Inflammatory macrophage (primary cell): ENCODE results near the gene TLX3.
A peak's percentile ranks its signal among the peaks of the same experiment; 100 is the strongest.

Source experiments
- DNase-seq, 2 donors: peaks; one replicate each; pipeline ENCODE4 v3.0.0-alpha.2; 2020 to 2022

Gene TLX3

DNA sequence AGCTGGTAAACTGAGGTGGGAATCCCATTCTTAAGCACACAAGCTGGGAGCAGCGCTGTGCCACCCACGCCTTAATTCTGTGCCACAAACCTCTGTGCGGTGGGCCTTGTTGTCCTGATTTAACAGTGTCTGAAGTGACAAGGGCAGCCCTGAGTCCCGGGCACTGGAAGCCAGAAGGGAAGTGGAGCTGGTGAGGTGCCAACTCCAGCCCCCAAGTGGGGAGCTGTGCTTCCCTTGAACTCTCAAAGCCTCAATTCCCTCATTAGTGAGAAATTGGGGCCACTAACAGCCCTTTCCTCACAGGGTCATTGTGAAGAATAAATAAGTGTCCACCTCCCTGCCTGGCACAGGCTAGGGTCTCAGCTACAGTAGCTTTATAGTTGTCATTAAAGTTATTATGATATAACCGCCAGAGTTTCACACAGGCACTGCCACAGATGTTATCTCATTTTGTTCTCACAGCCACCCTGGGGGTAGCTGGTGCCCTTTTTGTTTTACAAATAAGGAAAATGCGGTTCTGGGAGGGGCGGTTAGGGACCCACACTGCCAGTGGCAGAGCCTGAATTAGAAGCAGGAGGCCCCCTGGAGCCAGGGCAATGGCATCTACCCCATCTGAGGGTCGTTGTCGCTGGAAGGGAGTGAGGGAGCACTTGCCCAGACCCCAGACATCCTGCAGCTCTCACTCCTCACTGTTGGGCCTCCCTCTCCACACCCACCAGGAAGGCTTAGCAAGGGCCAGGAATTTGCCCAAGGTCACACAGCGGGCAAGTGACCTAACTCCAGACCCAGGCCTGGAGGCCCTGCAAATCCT is 2.1 kb upstream of the TLX3 start:
- DNase-seq: no peak

DNA sequence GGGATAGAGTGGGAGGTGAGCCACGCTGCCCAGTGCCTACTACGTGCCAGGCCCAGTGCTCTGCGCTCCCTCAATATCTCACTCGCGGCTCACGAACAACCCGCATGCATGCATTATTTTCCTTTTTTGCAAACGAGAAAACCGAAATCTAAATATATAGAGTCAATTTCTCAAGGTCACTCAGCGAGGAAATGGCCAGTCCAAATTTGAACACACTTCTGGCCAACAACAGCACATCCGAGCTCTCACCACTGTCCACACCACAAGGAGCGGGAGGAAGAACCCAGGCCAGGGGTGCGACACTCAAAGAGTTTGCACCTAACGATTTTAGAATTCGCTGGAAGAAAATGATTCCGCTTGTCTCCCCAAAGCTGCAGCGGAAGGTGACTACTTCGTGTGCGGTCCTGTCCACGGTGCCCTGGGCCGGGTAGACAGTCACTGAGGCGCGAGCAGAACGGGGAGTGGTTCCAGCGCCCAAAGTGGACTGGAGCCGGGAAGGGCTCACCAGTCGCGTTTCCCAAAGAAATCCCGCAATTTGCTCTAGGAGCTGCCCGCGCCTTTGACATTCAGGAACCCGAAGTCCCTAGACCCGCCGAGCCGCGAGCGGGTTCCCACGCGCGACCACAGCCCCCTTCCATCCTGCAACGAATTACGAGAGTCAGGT is 1.1 kb upstream of the TLX3 start:
- DNase-seq: no peak

DNA sequence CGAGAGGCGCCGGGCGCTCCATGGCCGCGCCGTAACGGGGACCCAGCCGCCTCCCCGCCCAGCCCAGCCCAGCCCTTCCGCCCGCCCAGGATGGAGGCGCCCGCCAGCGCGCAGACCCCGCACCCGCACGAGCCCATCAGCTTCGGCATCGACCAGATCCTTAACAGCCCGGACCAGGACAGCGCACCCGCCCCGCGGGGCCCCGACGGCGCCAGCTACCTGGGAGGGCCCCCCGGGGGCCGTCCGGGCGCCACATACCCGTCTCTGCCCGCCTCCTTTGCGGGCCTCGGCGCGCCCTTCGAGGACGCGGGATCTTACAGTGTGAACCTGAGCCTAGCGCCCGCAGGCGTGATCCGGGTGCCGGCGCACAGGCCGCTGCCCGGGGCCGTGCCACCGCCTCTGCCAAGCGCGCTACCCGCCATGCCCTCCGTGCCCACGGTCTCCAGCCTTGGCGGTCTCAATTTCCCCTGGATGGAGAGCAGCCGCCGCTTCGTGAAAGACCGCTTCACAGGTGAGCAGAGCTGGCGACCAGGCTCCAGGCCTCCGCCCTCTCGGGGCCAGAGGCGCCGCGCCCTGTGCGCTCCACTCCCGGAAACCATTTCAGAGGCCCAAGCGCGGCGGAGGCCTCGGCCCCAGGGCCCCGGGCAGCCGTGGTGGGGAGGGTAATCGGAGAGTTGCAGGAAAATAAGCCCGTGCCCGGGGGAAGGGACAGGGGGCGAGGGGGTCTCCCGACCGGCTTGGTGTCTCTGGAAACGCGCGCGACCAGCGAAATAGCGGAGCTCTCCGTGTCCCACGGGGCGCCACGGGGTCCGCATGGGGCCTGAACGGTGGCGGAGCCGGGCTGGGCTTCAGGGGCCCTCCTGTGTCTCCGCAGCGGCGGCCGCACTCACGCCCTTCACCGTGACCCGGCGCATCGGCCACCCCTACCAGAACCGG is 496 bp downstream of the TLX3 start:
- no peak for DNase-seq

DNA sequence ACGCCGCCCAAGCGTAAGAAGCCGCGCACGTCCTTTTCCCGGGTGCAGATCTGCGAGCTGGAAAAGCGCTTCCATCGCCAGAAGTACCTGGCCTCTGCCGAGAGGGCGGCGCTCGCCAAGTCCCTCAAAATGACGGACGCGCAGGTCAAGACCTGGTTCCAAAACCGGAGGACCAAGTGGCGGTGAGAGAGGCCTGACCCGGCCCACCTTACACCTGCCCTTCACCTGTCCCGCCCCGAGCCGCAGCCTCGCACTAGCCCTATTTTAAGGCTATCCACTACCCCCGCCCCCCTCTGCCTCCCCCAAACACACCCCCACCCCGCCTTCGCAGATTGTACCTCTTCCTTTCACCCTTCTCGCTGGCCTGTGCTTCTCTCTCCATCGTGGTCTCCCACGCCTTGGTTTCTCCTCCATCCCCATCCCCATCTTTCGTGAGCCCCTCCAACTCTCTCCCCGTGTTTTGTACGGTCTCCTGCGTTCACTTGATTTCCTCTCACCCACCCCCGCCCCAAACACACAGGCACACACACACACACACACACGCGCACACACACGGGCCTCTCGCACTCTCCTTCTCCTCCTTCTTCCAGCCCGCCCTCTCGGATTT is 1.3 kb downstream of the TLX3 start:
- peak in 1 of 2 donors; percentile 21 for DNase-seq

DNA sequence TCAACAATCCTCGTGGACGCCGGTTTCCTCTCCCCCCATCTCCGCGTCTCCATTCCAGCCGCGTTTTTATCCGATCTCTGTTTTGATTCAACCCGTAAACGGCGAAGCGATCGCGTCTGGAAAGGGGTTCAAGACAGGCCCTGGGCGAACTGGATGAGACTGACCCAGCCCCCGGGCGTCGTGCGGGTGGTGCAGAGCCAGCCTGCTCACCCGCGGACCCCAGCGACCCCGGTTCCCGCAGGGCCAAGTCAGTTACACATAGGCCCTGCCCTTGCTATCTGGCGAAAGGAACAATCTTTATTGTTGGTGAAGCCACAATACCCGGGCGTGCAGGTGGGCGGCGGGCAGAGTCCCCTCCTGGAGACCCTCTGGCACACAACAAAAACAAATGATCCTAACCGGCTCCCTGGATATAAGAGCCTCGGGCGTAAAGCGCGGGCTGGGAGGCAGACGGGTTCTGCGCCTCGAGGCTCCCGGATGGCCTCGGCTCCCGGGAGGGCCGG is 1.8 kb downstream of the TLX3 start:
- no peak for DNase-seq

DNA sequence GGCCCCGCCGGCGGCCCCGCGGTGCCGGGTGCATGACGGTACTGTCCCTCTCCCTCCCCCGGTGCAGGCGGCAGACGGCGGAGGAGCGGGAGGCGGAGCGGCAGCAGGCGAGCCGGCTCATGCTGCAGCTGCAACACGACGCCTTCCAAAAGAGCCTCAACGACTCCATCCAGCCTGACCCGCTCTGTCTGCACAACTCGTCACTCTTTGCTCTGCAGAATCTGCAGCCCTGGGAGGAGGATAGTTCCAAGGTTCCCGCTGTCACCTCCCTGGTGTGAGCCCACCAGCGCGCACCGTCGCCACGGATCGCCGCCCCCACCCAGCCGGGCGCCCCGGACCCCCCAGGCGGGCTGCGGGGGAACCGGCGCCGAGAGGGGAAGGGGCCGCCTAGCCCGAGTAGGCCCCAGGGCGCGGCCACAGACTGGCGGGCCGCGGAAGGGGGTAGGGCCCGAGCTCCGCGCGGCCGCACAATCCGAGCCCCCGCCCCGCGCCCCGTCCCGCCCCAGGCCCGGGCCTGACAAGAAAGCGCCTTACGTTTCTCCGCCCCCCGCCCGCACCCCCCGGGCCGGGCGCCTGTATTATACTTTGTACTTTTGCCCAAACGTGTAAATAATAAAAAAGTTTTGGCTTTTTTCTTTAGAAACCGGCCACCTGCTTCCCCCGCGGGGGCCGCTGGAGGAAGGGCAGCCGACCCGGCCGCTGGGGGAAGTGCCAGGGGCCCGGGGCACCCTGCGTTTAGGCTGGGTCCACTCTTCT is 2.5 kb downstream of the TLX3 start:
- no peak for DNase-seq

DNA sequence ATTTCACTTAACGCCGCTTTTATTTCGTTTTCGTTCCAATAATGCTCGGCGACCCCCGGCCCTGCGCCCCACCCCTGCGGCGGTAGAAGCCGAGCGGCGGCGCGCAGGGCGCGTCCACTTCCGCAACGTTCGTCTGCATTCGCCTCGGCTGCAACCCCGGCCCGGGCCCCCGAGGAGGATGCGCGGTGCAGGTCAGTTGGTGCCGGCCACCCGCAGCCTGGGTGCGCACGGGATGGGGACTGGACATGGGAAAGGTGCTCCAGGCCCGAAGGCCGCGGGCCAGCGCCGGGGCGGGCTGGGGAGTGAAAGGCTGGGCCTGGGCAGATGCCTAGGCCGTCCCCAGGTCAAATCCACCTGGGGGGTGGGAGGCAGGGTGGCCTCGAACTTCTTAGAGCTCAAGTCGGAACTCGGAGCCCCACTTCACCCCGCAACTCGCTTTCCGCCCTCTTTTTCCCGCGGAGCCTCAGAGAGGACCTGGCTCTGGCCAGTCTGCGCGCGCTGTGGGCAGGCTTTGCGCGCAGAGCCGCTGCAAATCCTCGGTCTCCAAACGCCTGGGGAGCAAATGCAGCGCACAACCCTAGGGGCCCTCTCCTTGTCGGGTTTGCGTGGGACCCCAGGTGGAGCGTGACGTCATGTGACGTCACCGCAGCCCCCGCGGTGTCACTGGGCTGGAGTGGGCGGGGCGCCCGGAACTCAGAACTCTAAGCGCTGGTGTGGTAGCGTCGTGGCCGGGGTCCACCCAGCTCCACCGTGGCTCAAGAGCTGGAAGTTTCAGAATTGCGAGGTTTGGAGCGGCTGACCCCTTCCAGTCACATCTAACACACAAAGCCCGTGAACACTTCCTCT is 3.3 kb downstream of the TLX3 start:
- DNase-seq: no peak

DNA sequence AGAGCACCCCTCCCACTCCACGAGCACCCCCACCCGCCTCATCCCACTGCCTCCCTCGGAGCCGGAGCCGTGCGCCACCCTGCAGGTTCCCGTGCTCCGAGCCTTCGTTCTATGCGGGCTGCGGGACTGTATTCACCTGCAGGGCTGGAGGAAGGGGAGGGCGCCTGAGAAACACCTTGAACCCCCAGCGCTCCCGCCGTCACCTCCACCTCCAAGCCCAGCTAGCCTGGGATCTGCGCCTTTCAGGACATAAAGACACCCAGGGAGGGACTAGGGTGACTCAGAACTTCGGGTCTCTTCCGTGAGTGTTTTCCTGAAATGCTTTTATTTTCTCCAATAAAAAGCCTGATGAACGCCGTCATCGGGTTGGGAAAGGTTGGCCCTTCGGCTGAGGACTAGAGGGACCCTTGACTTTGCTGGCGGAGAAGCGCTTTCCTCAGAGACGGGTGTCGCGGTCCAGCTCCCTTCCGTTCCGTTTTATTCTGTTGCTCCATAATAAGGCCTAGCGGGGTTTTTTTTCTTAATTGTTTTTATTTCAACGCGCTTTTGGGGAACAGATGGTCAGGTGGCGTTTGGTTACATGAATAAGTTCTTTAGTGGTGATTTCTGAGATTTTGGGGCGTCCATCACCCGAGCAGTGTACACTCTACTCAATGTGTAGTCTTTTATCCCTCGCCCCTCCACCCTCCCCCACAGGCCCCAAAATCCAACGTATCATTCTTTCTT is 4.6 kb downstream of the TLX3 start:
- DNase-seq: no peak

DNA sequence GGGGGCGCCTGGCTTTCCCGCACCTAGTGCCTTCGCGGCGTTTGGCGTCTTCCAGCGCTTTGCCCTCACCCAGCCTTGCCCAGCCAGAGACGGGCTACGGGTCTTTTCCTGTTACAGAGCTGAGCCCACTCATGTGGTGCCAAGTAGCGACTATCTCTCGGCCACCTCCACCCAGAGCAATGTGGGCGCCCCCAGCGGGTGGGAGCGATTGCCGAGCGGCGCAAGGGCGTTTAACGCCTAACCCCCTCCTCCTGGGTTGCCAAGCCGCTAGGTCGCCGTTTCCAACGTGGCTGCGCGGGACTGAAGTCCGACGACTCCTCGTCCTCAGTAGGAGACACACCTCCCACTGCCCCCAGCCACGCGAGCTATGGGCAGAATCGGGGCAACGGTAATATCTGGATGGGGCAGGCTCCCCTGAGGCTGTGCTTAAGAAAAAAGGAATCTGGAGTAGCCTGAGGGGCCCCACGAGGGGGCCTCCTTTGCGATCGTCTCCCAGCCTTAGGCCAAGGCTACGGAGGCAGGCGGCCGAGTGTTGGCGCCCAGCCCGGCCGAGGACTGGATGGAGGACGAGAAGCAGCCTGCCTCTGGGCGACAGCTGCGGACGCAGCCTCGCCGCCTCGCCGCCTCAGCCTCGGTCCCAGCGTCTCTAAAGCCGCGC is 5.8 kb downstream of the TLX3 start:
- DNase-seq: no peak

DNA sequence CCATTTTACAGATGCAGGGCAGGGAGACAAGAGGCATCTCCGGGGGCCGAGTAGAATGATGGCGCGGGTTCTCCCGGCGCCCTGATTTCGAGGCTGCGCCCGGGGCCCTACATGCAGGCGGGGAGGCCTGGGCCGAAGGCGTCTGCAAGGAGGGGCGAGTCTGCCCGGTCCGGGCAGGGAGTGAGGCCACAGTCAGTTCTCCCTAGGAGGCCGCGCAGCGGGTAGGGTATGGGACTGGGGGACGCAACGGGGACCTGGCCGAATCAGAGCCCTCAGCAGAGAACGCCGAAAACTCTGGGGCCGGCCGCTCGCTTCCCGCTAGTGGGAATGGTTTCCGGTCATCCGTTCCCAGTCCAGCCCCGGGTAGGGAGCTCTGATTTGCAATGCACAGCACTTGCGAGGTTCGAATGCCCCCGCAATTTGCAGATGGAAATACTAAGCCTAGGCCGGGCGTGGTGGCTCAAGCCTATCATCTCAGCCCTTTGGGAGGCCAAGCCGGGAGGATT is 6.4 kb downstream of the TLX3 start:
- DNase-seq: no peak

DNA sequence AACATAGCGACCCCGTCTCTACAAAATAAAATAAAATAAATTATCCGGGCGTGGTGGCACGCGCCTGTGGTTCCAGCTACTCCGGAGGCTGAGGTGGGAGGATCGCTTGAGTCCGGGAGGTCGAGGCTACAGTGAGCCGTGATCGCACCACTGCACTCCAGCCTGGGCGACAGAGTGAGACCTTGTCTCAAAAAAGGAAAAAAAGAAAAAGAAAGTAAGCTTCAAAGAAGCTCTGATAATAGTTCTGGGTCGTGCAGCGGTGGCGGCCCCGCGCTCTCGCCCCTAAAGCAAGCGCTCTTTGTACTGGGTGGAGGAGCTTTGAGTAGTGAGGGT is 6.8 kb downstream of the TLX3 start:
- DNase-seq: no peak

DNA sequence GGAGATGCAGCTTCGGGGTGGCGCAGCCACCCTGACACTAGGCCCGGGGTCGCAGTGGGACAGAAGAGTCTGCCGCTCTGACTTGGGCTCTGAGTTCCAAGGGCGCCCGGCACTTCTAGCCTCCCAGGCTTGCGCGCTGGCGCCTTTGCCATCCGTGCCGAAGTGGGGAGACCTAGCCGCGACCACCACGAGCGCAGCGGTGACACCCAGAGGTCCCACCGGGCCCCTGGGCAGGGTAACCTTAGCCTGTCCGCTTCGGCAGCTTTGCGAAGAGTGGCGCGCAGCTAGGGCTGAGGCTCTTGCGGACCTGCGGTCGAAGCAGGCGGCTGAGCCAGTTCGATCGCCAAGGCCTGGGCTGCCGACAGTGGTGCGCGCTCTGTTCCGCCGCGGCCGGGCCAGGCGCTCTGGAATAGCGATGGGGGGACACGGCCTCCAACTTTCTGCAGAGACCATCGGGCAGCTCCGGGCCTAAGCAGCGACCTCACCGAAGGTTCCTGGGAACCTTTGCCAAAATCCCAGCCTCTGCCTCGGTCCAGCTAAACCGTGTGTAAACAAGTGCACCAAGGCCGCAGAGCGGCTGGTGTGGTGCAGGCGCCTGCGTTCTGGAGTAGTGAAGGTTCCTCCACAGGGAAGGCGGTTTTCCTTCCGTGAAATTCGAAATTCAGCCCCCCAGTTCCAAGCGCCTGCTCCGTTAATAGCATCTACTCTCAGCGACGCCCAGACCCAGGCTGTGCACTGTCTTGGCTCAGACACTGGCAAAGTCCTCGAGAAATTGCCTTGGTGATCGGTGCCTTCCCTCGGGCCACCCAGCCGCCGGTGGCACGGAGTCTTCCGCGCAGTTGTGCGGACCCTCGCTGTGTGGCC is 7.4 kb downstream of the TLX3 start:
- no peak for DNase-seq

DNA sequence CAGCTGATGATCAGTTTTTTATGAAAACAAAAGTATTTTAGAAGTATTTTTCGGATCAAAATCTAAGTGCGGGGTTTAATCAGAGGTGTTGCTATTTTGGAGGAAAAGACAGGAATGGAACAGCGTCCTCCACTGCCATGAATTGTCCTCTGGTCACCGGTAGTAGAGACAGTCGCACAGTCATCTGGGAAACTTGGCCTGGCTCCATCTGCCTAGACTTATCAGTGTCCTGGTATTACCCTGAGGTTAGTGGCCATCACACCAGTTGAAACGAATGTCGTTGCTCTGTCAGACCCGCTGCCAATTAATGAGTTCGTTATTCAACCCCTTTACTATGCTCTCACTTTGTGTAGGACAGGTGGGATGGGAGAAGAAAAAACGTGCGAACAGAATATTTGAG is 8.2 kb downstream of the TLX3 start:
- DNase-seq: no peak

DNA sequence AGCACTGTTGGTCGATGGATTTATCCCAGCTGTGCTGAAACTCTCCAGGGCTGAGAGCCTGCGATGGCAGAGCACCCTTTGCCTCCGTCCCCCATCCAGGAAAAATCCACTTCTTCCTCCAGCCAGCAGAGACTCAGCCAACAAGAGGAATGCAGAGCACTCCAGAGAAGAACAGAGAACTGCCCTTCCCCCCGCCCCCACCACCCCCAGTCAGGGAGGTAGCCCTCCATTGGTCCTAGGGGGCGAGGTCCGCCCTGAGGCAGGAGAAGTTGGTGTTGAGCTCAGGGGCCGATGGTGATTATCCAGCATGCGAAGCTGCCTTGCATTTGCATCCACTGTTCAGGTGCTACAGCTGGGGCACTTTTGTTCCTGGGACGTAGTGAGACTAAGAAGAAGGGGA is 9.0 kb downstream of the TLX3 start:
- DNase-seq: no peak

DNA sequence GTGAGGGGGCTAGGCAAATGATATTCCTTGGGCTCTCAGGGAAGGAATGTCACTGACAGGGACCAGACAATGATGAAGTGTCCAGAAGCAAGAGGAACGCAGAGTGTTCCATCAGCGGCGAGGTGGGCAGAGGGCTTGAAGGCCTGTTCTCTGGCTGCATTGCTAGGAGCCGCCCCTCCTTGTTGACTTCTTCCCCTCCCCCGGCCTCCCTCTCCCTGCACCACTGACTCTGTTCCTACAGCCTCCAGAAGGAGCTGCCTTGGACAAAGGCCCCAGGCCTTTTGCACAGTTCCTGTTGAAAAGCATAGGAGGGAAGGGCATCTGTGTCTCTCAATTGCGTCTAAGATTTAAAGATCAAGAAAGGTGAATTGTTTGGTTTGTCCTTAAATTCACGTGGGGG is 12.4 kb downstream of the TLX3 start:
- DNase-seq: no peak

DNA sequence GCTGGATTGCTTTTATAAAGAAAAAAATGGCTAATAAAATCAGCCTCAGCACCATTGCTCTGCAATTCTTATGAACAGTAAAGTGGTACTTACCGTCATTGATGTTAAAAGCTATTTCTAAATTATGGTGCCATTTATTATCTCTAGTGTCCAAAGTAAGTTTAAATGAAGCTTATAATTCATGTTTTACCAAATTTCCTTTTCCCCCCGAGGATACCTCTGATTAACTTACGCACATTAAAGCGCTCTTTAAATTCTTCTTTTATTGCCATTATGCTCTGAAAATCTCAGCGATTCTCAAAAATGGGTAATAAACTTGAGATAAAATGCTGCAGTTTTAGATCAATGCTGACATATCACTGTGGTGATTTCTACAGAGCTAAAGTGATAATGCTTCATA is 13.5 kb downstream of the TLX3 start:
- DNase-seq: no peak

DNA sequence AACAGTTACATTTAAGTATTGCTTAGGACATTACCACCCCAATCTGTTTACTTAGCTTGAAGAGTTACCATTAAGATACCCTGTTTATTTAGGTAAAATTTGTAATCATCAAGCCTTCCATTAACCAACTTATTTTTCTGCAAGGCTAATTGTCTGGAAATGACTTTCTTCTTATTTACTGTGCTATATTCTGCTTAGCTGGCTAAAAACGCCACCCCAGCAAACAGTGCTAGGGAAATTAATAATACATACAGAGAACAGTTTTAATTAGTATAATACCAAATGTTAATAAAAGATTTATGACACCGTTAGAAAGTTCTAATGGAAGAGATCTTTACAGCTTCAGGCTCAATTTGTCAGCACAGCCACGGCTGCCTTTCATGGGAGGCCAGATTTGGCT is 14.0 kb downstream of the TLX3 start:
- no peak for DNase-seq

DNA sequence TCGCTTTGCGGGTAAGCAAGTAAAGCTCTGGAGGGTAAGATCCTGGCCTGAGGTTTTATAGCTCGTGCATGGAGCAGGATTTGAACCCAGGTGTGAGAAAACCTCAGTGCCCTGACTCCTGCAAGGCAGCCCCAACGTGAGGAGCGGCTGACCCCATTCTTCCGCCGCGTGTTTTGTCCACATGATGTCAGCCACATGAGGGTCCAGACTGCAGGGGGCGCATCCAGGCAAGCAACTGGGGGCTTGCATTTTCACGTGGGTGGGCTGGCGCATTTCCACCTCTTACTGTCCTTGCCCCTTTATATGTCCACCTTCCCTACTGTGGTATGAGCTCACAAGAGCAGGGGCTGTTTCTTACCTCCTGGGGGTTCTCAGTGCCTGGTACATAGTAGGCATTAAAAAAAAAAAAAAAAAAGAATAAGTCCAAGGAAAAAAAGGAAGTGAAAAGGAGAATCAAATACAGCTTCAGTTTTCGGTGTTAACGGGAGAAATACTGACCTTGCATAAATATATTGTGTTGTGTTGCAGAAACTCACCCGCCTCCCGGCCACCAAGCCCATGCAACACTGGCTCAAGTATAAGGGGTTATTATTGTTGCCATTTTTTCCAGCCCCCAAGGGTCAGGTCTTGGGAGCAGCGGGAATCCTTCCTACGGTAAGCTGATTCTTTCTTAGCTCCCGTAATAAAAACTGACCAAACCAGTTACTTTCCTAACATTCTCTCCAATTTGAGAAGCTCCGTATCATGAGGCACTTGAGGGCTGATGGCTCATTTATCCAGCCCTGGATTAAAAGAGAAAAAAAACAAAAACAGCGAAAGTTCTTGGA is 15.0 kb downstream of the TLX3 start:
- peak; percentile 21 to 42 for DNase-seq
